Caco-2 (cell line): ENCODE data around the gene USP10. TPM values are rescaled to one million over a fixed set of nuclear protein-coding genes. Genes with fewer than 3 reads are reported as not detected.

Experiments
- BruUV-seq: library from RNA; stranded (reverse); fragments of 400-500 nt; replicated peaks from 2 replicates; lab custom pipeline; 2021; lab: Mats Ljungman, UMichigan
- CTCF ChIA-PET: fragments of 300-600 bp; sonication (Branson Sonifier 250); formaldehyde crosslinking; loops from one replicate; lab custom pipeline; 2022; ENCODE audit warnings: antibody characterized with exemption; lab: Charles Lee
- POLR2A ChIA-PET: fragments of 300-600 bp; sonication (Branson Sonifier 250); formaldehyde crosslinking; loops from one replicate; lab custom pipeline; 2022; ENCODE audit warnings: antibody characterized with exemption; lab: Charles Lee
- DNase-seq, 2 experiments: peaks; one replicate each; pipeline versions ENCODE4 v3.0.0 to v3.0.0-alpha.2; 2020 to 2022
- H3K27me3 ChIP-seq: replicated peaks from 2 replicates; pipeline ENCODE4 v1.6.0; 2011; ENCODE audit warnings: low read length; ENCODE audit not compliant: control insufficient read depth, insufficient read depth
- H3K36me3 ChIP-seq: 2 replicates; pipeline ENCODE4 v1.5.1; 2011; ENCODE audit warnings: low read length; ENCODE audit not compliant: control insufficient read depth, insufficient read depth
- H3K4me1 ChIP-seq: fragments of 250-450 bp; sonication (Bioruptor Pico); 2 replicates; pipeline ENCODE4 v1.5.1; 2020; ENCODE audit warnings: mild to moderate bottlenecking
- H3K4me3 ChIP-seq: 2 replicates; pipeline ENCODE4 v1.5.1; 2011; ENCODE audit warnings: low read depth, mild to moderate bottlenecking, control low read depth, low read length
- H3K9me3 ChIP-seq: fragments of 250-450 bp; sonication (Bioruptor Pico); 2 replicates; pipeline ENCODE4 v1.5.1; 2020; ENCODE audit warnings: mild to moderate bottlenecking, moderate library complexity
- H3K27ac Mint-ChIP-seq: one replicate; pipeline ENCODE4 v1.8.0; 2022; ENCODE audit warnings: mixed read lengths; ENCODE audit not compliant: unreplicated experiment
- H3K27me3 Mint-ChIP-seq: one replicate; pipeline ENCODE4 v1.8.0; 2022; ENCODE audit warnings: mixed read lengths; ENCODE audit not compliant: insufficient read depth, unreplicated experiment
- H3K36me3 Mint-ChIP-seq: one replicate; pipeline ENCODE4 v1.8.0; 2022; ENCODE audit warnings: mild to moderate bottlenecking, mixed read lengths; ENCODE audit not compliant: insufficient read depth, unreplicated experiment
- H3K4me1 Mint-ChIP-seq: one replicate; pipeline ENCODE4 v1.8.0; 2022; ENCODE audit warnings: low read depth, mixed read lengths; ENCODE audit not compliant: unreplicated experiment
- H3K4me3 Mint-ChIP-seq: one replicate; pipeline ENCODE4 v1.8.0; 2022; ENCODE audit warnings: mild to moderate bottlenecking, moderate library complexity, mixed read lengths; ENCODE audit not compliant: unreplicated experiment
- H3K9me3 Mint-ChIP-seq: one replicate; pipeline ENCODE4 v1.8.0; 2022; ENCODE audit warnings: mixed read lengths; ENCODE audit not compliant: unreplicated experiment
- intact Hi-C: fragments of 100-400 bp; cut with micrococcal nuclease; formaldehyde crosslinking; loops from one replicate; pipeline ENCODE4 v1.10.0; 2022; ENCODE audit not compliant: unreplicated experiment
- total RNA-seq: library from RNA; stranded (reverse); gene quantifications from 2 replicates; pipeline ENCODE4 v1.2.3, GENCODE V29; 2022
- TF ChIP-seq, protein P1 (sequence below), 2 experiments: fragments of 200-600 bp in 1 of 2; IDR thresholded peaks; 1 replicate in 1 of 2; 2 replicates in 1 of 2; pipeline versions ENCODE4 v1.5.1 to v1.8.0; 2011 to 2022; ENCODE audit warnings: antibody characterized with exemption in 1 of 2, control low read depth in 1 of 2, inconsistent platforms in 1 of 2, low read depth in 1 of 2, low read length in 1 of 2, mild to moderate bottlenecking in 1 of 2, moderate library complexity in 1 of 2; ENCODE audit not compliant: insufficient read depth in 1 of 2, severe bottlenecking in 1 of 2, unreplicated experiment in 1 of 2

The USP10 gene
- total RNA-seq, 1 experiment from 2014 or later, result 147 TPM

DNA sequence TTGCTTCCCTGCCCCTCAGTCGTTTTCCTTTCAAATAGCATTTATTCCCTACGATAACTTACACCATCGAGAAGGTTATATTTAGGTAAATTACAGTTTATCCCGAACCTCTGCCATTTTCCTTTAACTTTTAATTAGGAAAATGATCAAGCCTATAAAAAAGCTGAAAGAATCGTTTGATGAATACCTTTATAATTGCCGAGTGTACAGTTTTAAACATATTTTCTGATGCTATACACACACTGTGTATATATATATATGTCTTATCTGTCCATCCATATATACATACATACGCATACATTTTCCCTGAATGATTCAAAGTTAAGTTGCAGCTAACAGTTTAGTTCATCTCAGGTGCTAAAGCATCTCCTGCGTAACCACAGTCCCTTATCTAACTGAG, 63.4 kb downstream of the USP10 start:
- Histone ChIP-seq H3K4me1 (no peaks in the 10 kb centered on the region), H3K4me3 (no peak overlapping the region), H3K9me3 (no peaks in the 10 kb centered on the region), H3K36me3 (peaks cover 8% of the 10 kb centered on the region), H3K27me3 (no peaks in the 10 kb centered on the region)
- Mint-ChIP-seq H3K9me3 (no peaks in the 10 kb centered on the region), H3K27ac (no peak overlapping the region), H3K4me1 (no peaks in the 10 kb centered on the region), H3K27me3 (no peaks in the 10 kb centered on the region), H3K36me3 (peaks cover 76% of the 10 kb centered on the region), H3K4me3 (no peak overlapping the region)
- TF ChIP-seq, protein P1, sequence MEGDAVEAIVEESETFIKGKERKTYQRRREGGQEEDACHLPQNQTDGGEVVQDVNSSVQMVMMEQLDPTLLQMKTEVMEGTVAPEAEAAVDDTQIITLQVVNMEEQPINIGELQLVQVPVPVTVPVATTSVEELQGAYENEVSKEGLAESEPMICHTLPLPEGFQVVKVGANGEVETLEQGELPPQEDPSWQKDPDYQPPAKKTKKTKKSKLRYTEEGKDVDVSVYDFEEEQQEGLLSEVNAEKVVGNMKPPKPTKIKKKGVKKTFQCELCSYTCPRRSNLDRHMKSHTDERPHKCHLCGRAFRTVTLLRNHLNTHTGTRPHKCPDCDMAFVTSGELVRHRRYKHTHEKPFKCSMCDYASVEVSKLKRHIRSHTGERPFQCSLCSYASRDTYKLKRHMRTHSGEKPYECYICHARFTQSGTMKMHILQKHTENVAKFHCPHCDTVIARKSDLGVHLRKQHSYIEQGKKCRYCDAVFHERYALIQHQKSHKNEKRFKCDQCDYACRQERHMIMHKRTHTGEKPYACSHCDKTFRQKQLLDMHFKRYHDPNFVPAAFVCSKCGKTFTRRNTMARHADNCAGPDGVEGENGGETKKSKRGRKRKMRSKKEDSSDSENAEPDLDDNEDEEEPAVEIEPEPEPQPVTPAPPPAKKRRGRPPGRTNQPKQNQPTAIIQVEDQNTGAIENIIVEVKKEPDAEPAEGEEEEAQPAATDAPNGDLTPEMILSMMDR (IDR thresholded peaks at IDR 0.05; ENCODE audit: insufficient read depth in 1 of 2, low read depth in 1 of 2, low read length in 1 of 2, severe bottlenecking in 1 of 2, unreplicated experiment in 1 of 2), result no peak
- CTCF ChIA-PET, result no interaction called here
- no TSS peak for BruUV-seq
- intact Hi-C loops, result no loop called here
- DNase-seq, result no peak
- POLR2A ChIA-PET, result no interaction called here

DNA sequence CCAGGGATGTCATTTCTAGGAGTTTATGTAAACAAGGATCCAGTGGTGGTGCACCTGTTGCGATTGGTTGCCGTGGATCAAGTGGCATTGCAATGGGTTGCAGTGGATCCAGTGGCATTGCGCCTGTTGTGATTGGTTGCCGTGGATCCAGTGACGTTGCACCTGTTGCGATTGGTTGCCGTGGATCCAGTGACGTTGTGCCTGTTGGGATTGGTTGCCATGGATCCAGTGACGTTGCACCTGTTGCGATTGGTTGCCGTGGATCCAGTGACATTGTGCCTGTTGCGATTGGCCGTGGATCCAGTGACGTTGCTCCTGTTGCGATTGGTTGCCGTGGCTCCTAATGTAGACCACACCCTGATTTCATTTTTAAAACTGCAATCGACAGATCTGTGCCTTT, 63.8 kb downstream of the USP10 start:
- ChIA-PET POLR2A (no interaction called here), CTCF (no interaction called here)
- Histone ChIP-seq H3K36me3 (peaks cover 10% of the 10 kb centered on the region), H3K4me3 (no peak overlapping the region), H3K4me1 (no peaks in the 10 kb centered on the region), H3K9me3 (no peaks in the 10 kb centered on the region), H3K27me3 (no peaks in the 10 kb centered on the region)
- intact Hi-C loops, result no loop called here
- TF ChIP-seq, protein P1 (IDR thresholded peaks at IDR 0.05; ENCODE audit: insufficient read depth in 1 of 2, low read depth in 1 of 2, low read length in 1 of 2, severe bottlenecking in 1 of 2, unreplicated experiment in 1 of 2), result no peak
- BruUV-seq, result no TSS peak
- H3K27ac Mint-ChIP-seq, result no peak overlapping the region
- no peak for DNase-seq
- no peak overlapping the region for H3K4me3 Mint-ChIP-seq
- peaks cover 81% of the 10 kb centered on the region for H3K36me3 Mint-ChIP-seq
- H3K27me3 Mint-ChIP-seq, result no peaks in the 10 kb centered on the region
- no peaks in the 10 kb centered on the region for H3K4me1 Mint-ChIP-seq
- no peaks in the 10 kb centered on the region for H3K9me3 Mint-ChIP-seq

GRCh38 chr16:84764970-84765369, 65.2 kb downstream of the USP10 start:
- no peaks in the 10 kb centered on the region for H3K27me3 ChIP-seq
- no peaks in the 10 kb centered on the region for H3K4me1 ChIP-seq
- no TSS peak for BruUV-seq
- DNase-seq, result no peak
- H3K36me3 ChIP-seq, result peaks cover 13% of the 10 kb centered on the region
- no peaks in the 10 kb centered on the region for H3K4me1 Mint-ChIP-seq
- no peak overlapping the region for H3K27ac Mint-ChIP-seq
- H3K4me3 Mint-ChIP-seq, result no peak overlapping the region
- intact Hi-C loops, result no loop called here
- POLR2A ChIA-PET, result no interaction called here
- CTCF ChIA-PET, result interaction anchor here (0.5 kb wide), 1 partner anchor 163 kb away, joined by 3 read pairs; no protein-coding TSS in a partner anchor
- peaks cover 94% of the 10 kb centered on the region for H3K36me3 Mint-ChIP-seq
- H3K9me3 Mint-ChIP-seq, result no peaks in the 10 kb centered on the region
- H3K9me3 ChIP-seq, result no peaks in the 10 kb centered on the region
- no peak overlapping the region for H3K4me3 ChIP-seq
- no peaks in the 10 kb centered on the region for H3K27me3 Mint-ChIP-seq
- TF ChIP-seq, protein P1 (IDR thresholded peaks at IDR 0.05; ENCODE audit: insufficient read depth in 1 of 2, low read depth in 1 of 2, low read length in 1 of 2, severe bottlenecking in 1 of 2, unreplicated experiment in 1 of 2), result no peak
